Gastroesophageal sphincter (tissue), 4 donors: Measurements from ENCODE around the gene RAD23B. TPM values are rescaled to one million over a fixed set of nuclear protein-coding genes. Genes with fewer than 3 reads are reported as not detected.

Experiments
- ATAC-seq: fragments of 150-250 bp; one replicate; pipeline ENCODE4 v1.9.1; 2016; ENCODE audit warnings: mild to moderate bottlenecking, moderate library complexity
- H3K27ac ChIP-seq, 4 donors: fragments of 200-600 bp; sonication (generic) in 3 of 4; 1 replicate in 3 of 4; 2 replicates in 1 of 4; pipeline ENCODE4 v1.5.1; 2016 to 2019
- H3K27me3 ChIP-seq: fragments of 200-600 bp; sonication (generic); one replicate; pipeline ENCODE4 v1.5.1; 2019
- H3K36me3 ChIP-seq, 2 donors: fragments of 200-600 bp; sonication (generic); one replicate each; pipeline ENCODE4 v1.5.1; 2019; ENCODE audit warnings: control low read depth in 1 of 2
- H3K4me1 ChIP-seq, 3 donors: fragments of 200-600 bp; sonication (generic); 1 replicate in 2 of 3; 2 replicates in 1 of 3; pipeline ENCODE4 v1.5.1; 2016 to 2019; ENCODE audit warnings: control low read depth in 2 of 3
- H3K4me3 ChIP-seq, 2 donors: fragments of 200-600 bp; sonication (generic); one replicate each; pipeline ENCODE4 v1.5.1; 2019; ENCODE audit warnings: mild to moderate bottlenecking in 1 of 2, moderate library complexity in 1 of 2
- H3K9me3 ChIP-seq, 3 donors: fragments of 200-600 bp; sonication (generic); one replicate each; pipeline ENCODE4 v1.5.1; 2017 to 2019; ENCODE audit warnings: control low read depth in 2 of 3
- EP300 ChIP-seq: sonication (generic); formaldehyde crosslinking; IDR thresholded peaks from one replicate; pipeline ENCODE4 v1.6.1; 2017; ENCODE audit warnings: antibody characterized with exemption, mild to moderate bottlenecking
- POLR2A ChIP-seq, 2 donors: fragments of 450-650 bp; IDR thresholded peaks; one replicate each; pipeline ENCODE4 v1.6.1; 2017; ENCODE audit warnings: antibody characterized with exemption in 2 of 2, mild to moderate bottlenecking in 2 of 2, moderate library complexity in 1 of 2
- POLR2AphosphoS5 ChIP-seq: sonication (generic); formaldehyde crosslinking; IDR thresholded peaks from one replicate; pipeline ENCODE4 v1.6.1; 2017; ENCODE audit warnings: antibody characterized with exemption
- WGBS, 2 donors: methylation state at CpG; one replicate each; pipeline ENCODE4 v1.1.5; 2018; ENCODE audit warnings: low coverage in 1 of 2; 5-methylcytosine and 5-hydroxymethylcytosine counted together
- total RNA-seq, 4 donors: library from RNA; depleted of rRNA; stranded (reverse); fragments of >200 nt; gene quantifications; one replicate each; pipeline ENCODE4 v1.1.0, GENCODE V29; 2016
- TF ChIP-seq, protein P1 (sequence below), 4 experiments: fragments of 200-600 bp in 2 of 4; fragments of 450-650 bp in 2 of 4; sonication (generic) in 1 of 4; IDR thresholded peaks; one replicate each; pipeline ENCODE4 v1.5.1; 2017 to 2019; ENCODE audit warnings: antibody characterized with exemption in 4 of 4, mild to moderate bottlenecking in 2 of 4, moderate library complexity in 2 of 4

Gene RAD23B
- 10 to 100 TPM; 64.3 to 96.5 (median 80.7) TPM for total RNA-seq

GRCh38 chr9:107282759-107283622, at the start of gene RAD23B:
TSS of gene RAD23B (plus strand) at chr9:107283279. CDS start at chr9:107283630, 351 bp downstream.
- TF ChIP-seq POLR2A (IDR thresholded peaks at IDR 0.05) (peak; percentile 79 to 81), POLR2AphosphoS5 (peak; percentile 83), EP300 (no peak)
- TF ChIP-seq, protein P1, sequence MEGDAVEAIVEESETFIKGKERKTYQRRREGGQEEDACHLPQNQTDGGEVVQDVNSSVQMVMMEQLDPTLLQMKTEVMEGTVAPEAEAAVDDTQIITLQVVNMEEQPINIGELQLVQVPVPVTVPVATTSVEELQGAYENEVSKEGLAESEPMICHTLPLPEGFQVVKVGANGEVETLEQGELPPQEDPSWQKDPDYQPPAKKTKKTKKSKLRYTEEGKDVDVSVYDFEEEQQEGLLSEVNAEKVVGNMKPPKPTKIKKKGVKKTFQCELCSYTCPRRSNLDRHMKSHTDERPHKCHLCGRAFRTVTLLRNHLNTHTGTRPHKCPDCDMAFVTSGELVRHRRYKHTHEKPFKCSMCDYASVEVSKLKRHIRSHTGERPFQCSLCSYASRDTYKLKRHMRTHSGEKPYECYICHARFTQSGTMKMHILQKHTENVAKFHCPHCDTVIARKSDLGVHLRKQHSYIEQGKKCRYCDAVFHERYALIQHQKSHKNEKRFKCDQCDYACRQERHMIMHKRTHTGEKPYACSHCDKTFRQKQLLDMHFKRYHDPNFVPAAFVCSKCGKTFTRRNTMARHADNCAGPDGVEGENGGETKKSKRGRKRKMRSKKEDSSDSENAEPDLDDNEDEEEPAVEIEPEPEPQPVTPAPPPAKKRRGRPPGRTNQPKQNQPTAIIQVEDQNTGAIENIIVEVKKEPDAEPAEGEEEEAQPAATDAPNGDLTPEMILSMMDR (IDR thresholded peaks at IDR 0.05): peak in 1 of 4 experiments; percentile 15
- H3K4me3 ChIP-seq: peak within 1 kb of the TSS; percentile 78 to 100
- 0% methylated on average over 1 to 2 of the region's 101 CpGs for WGBS, 2 donors
- no peaks in the 10 kb centered on the region for H3K36me3 ChIP-seq
- peak within 1 kb of the TSS; percentile 93 to 100 (median 100) for H3K27ac ChIP-seq
- peak; percentile 98 for ATAC-seq
- peaks cover 0 to 46% (median 5%) of the 10 kb centered on the region in 3 donors for H3K4me1 ChIP-seq
- no peaks in the 10 kb centered on the region for H3K27me3 ChIP-seq
- H3K9me3 ChIP-seq: no peaks in the 10 kb centered on the region

- TF ChIP-seq EP300: no peak
- TF ChIP-seq, protein P1 (IDR thresholded peaks at IDR 0.05): no peak
- TF ChIP-seq POLR2A (IDR thresholded peaks at IDR 0.05): no peak
- no peak for TF ChIP-seq POLR2AphosphoS5
- Histone ChIP-seq H3K4me1 (no peaks in the 10 kb centered on the region), H3K27me3 (no peaks in the 10 kb centered on the region), H3K9me3 (no peaks in the 10 kb centered on the region), H3K27ac (no peak overlapping the region), H3K36me3 (no peaks in the 10 kb centered on the region), H3K4me3 (no peak overlapping the region)
- no peak for ATAC-seq
- 77 to 95% methylated on average over 3 of the region's 3 CpGs for WGBS, 2 donors
Measured at GRCh38 chr9:107235765-107236442, 47.2 kb upstream of the RAD23B start.

DNA sequence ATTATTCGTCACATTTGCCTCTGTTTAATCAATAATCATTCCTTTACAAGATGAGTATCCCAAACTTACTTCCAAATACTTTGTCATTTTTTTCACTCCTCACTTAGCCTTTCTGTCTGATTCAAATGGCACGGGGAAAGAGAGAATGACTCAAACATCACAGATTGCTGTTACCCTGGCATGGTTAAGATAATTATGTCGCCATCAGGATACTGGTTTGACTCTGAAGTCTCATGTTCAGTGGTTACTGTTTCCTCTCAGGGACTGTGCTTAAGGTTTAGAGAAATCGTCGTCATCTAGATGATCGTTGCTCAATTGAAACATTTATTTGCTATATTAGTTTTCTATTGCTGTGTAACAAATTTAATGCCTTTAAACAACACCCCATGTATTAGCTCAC, 45.2 kb upstream of the RAD23B start:
- Histone ChIP-seq H3K27me3 (no peaks in the 10 kb centered on the region), H3K4me3 (no peak overlapping the region), H3K36me3 (no peaks in the 10 kb centered on the region), H3K4me1 (no peaks in the 10 kb centered on the region), H3K27ac (no peak overlapping the region), H3K9me3 (no peaks in the 10 kb centered on the region)
- 85 to 89% methylated on average over 3 to 6 of the region's 6 CpGs for WGBS, 2 donors
- TF ChIP-seq POLR2AphosphoS5: no peak
- no peak for TF ChIP-seq EP300
- no peak for TF ChIP-seq POLR2A (IDR thresholded peaks at IDR 0.05)
- TF ChIP-seq, protein P1 (IDR thresholded peaks at IDR 0.05): no peak
- no peak for ATAC-seq

DNA sequence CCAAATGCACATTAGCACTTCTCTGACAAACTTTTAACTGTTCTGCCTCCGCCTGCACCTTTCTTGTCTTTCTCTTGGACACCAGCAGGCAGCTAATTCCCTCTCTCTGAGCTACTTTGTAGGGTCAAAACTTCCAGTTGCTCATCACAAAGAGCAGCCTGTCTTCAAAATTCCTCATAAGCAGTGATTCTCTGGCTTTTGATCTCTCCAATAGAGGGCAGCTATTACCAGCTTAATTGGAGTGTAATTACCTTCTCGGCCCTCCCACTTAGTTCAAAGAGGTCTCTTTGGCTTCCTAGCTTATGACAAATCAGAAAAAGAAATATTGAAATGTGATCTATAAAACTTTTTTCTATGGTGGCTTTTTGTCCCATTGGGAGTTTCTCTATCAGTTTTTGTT, 43.6 kb upstream of the RAD23B start:
- 62 to 65% methylated on average over 2 of the region's 2 CpGs for WGBS, 2 donors
- H3K4me3 ChIP-seq: no peak overlapping the region
- no peaks in the 10 kb centered on the region for H3K27me3 ChIP-seq
- TF ChIP-seq, protein P1 (IDR thresholded peaks at IDR 0.05): peak; percentile 14 to 53 (median 36)
- TF ChIP-seq POLR2A (IDR thresholded peaks at IDR 0.05): no peak
- no peak overlapping the region for H3K27ac ChIP-seq
- no peaks in the 10 kb centered on the region for H3K4me1 ChIP-seq
- no peaks in the 10 kb centered on the region for H3K9me3 ChIP-seq
- no peaks in the 10 kb centered on the region for H3K36me3 ChIP-seq
- no peak for ATAC-seq
